IPS-18a (cell line): ENCODE measurements around the gene MAST2.

Experiments used
- H3K27ac ChIP-seq: one replicate; pipeline ENCODE4 v1.5.1; 2013; ENCODE audit warnings: low read length
- H3K27me3 ChIP-seq: one replicate; pipeline ENCODE4 v1.6.1; 2013; ENCODE audit warnings: mild to moderate bottlenecking, low read length; ENCODE audit not compliant: control insufficient read depth, insufficient read depth
- H3K36me3 ChIP-seq: one replicate; pipeline ENCODE4 v1.6.1; 2013; ENCODE audit warnings: low read depth, low read length; ENCODE audit not compliant: control insufficient read depth
- H3K4me1 ChIP-seq: one replicate; pipeline ENCODE4 v1.6.1; 2013; ENCODE audit warnings: low read depth, low read length; ENCODE audit not compliant: control insufficient read depth
- H3K4me3 ChIP-seq: one replicate; pipeline ENCODE4 v1.5.1; 2013; ENCODE audit warnings: low read length
- H3K9ac ChIP-seq: one replicate; pipeline ENCODE4 v1.6.1; 2013; ENCODE audit warnings: mild to moderate bottlenecking, low read length, moderate library complexity
- H3K9me3 ChIP-seq: one replicate; pipeline ENCODE4 v1.6.1; 2013; ENCODE audit warnings: low read depth, low read length; ENCODE audit not compliant: control insufficient read depth

The MAST2 gene

DNA sequence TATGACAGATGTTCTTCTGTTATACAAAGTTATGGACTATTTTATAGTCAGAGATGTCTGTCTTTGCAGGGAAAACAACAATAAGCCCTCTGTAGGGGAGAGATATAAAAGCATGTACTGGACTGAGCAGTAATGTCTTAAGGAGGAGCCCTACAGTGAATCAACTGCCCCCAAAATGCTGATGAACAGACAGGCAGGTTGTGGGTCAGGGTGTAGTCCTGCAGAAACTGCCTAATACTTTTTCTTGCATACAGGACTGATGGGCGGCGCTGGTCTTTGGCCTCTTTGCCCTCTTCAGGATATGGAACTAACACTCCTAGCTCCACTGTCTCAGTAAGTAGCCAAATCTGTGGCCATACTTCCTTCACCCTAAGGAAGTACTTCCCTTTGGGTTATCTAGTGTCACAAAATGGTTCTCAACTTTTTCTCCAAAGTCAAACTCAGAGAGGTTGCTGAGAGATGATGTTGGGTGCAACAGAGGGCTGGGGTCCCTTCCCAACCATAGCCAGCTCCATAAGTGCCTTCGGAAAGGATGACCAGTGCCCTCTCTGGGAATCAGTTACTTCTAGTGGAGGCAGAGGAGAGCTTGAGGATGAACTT, 199.2 kb downstream of the MAST2 start:
- H3K36me3 ChIP-seq, result peaks cover 18% of the 10 kb centered on the region
- no peak overlapping the region for H3K9ac ChIP-seq
- H3K4me1 ChIP-seq, result peaks cover 8% of the 10 kb centered on the region
- no peaks in the 10 kb centered on the region for H3K9me3 ChIP-seq
- no peaks in the 10 kb centered on the region for H3K27me3 ChIP-seq
- no peak overlapping the region for H3K27ac ChIP-seq
- no peak overlapping the region for H3K4me3 ChIP-seq

DNA sequence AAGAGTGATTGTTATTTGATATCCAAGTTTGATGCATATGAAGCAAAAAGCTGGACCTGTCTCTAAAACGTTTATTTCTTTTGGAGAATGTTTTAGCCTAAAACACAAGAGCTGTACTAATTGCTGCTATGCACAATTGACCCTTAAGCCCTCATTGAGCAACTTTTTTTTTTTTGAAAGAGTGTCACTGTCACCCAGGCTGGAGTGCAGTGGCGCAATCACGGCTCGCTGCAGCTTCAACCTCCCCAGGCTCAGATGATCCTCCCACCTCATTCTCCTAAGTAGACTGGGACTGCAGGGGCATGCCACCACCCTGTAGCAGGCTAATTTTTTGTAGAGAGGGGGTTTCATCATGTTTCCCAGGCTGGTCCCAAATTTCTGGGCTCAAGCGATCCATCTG, 199.9 kb downstream of the MAST2 start:
- no peaks in the 10 kb centered on the region for H3K27me3 ChIP-seq
- H3K4me1 ChIP-seq, result peaks cover 8% of the 10 kb centered on the region
- H3K4me3 ChIP-seq, result no peak overlapping the region
- H3K27ac ChIP-seq, result no peak overlapping the region
- no peak overlapping the region for H3K9ac ChIP-seq
- H3K36me3 ChIP-seq, result peaks cover 25% of the 10 kb centered on the region
- H3K9me3 ChIP-seq, result no peaks in the 10 kb centered on the region

DNA sequence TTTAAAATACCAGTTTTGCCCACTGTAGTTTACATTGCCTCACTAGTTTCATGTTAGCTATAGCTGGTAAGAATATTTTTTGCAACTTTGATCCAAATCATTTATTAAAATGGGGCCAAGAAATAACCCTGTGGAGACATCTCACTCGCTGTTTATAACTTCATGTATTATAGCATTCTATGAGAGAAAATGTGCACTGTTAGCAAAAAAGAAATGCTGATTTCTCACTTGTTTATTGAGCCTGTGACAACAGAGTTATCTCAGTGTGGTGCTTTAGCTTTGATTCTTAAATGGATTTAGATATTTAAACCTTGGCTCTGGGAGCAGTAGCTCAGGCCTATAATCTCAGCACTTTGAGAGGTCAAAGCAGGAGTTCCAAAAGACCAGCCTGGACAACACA, 201.1 kb downstream of the MAST2 start:
- Histone ChIP-seq H3K4me1 (peaks cover 8% of the 10 kb centered on the region), H3K4me3 (no peak overlapping the region), H3K27ac (no peak overlapping the region), H3K9ac (no peak overlapping the region), H3K9me3 (no peaks in the 10 kb centered on the region), H3K36me3 (peaks cover 34% of the 10 kb centered on the region), H3K27me3 (no peaks in the 10 kb centered on the region)

DNA sequence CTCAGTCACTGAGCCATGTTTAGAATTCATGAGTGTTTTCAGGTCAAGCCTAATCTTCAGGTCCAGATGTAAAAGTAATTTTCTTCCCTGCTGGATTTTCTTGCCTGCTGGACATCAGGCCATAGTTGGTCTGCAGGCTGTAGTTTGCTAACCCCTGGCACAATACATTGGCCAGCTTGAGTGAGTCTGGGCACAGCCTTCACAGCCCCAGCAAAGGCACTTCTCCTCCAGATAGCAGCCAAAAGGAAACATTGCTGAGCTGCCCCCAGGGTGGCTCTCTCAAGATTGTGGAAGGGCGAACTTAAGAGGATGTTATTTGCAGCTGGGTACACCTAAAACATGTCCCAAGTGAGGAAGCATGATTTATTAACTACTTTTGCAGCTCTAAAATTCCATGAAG, 202.2 kb downstream of the MAST2 start:
- H3K4me1 ChIP-seq, result peaks cover 8% of the 10 kb centered on the region
- H3K9me3 ChIP-seq, result no peaks in the 10 kb centered on the region
- peaks cover 42% of the 10 kb centered on the region for H3K36me3 ChIP-seq
- H3K4me3 ChIP-seq, result no peak overlapping the region
- H3K27me3 ChIP-seq, result no peaks in the 10 kb centered on the region
- no peak overlapping the region for H3K27ac ChIP-seq
- H3K9ac ChIP-seq, result no peak overlapping the region

DNA sequence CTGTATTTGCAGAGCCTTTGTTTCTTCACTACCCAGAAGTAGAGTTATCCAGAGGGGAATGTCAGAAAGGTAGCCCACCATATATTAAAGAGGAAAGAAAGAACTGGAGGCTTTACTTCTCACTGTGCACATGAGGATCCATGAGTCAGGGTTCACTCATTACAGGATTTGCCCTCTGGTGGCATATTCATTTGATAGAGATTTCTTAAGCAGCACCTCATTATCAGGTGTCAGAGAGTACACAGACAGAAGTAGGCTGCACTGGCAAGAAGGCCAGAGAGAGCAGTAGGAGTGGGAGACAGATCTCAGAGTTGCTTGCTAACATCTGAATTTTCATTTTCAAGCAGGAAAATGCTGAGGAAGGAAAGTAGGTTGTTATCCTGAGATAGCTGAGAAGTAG, 205.2 kb downstream of the MAST2 start:
- Histone ChIP-seq H3K9me3 (no peaks in the 10 kb centered on the region), H3K4me1 (no peaks in the 10 kb centered on the region), H3K27ac (no peak overlapping the region), H3K4me3 (no peak overlapping the region), H3K9ac (no peak overlapping the region), H3K27me3 (no peaks in the 10 kb centered on the region), H3K36me3 (peaks cover 52% of the 10 kb centered on the region)

DNA sequence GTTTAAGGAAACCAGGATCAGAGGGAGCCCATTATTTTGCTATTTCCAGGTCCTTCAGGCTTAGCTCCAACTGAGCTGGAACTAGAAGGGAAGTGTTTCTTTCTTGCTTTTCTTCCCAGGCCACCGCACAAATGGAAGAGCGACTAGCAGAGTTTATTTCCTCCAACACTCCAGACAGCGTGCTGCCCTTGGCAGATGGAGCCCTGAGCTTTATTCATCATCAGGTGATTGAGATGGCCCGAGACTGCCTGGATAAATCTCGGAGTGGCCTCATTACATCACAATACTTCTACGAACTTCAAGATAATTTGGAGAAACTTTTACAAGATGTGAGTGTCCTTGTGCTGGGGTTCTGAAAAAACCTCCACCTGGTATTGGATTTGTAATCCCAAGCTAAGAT, 207.2 kb downstream of the MAST2 start:
- Histone ChIP-seq H3K27me3 (no peaks in the 10 kb centered on the region), H3K9ac (no peak overlapping the region), H3K4me3 (no peak overlapping the region), H3K9me3 (no peaks in the 10 kb centered on the region), H3K4me1 (no peaks in the 10 kb centered on the region), H3K36me3 (peaks cover 52% of the 10 kb centered on the region), H3K27ac (no peak overlapping the region)

DNA sequence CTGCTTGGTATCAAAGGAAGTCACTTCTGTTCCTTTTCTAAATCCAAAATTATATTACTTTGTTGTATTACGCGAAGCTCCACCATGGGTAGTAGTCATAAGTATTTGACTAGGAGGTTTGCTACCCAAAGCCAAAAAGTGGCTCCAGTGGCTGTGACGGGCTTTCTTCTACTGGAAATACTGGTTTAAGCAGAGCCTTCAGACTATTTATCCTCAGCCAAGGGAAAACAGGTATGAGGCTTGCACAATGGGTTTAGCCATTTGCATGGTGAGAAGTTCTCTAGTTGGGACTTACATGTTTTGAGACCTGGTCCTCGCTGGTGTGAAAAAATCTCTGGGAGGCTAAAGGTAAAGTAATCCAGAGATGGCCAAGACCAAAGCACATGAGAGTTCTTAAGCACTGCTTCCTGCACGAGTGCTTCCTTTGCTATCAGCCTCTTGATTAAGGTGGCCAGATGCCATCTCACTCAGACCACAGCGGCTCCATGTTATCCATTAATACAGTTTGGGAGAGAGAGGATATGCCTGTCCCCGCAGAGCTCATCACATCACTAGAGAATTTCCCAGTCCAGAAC, 207.8 kb downstream of the MAST2 start:
- no peak overlapping the region for H3K27ac ChIP-seq
- H3K36me3 ChIP-seq, result peaks cover 48% of the 10 kb centered on the region
- no peaks in the 10 kb centered on the region for H3K27me3 ChIP-seq
- H3K4me3 ChIP-seq, result no peak overlapping the region
- H3K9ac ChIP-seq, result no peak overlapping the region
- no peaks in the 10 kb centered on the region for H3K9me3 ChIP-seq
- H3K4me1 ChIP-seq, result no peaks in the 10 kb centered on the region

DNA sequence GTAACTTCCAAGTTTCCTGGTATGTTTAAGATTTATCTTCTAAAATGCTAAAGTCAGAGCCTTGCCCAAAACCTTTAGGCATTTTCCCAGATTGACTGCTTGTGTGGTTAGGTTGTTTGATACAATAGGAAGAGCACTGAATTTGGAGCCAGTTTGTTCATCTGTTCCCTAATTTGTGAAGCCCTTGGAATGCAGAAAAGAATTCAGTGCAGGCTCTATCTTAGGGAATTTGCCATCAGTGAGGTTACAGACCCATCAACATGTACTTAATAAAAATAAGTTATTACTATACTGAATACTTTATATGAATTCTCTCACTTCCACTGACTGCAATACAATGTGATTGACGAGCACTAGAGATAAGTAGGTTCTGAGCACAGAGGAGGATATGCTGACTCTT, 208.8 kb downstream of the MAST2 start:
- Histone ChIP-seq H3K36me3 (peaks cover 38% of the 10 kb centered on the region), H3K4me1 (no peaks in the 10 kb centered on the region), H3K9me3 (no peaks in the 10 kb centered on the region)

DNA sequence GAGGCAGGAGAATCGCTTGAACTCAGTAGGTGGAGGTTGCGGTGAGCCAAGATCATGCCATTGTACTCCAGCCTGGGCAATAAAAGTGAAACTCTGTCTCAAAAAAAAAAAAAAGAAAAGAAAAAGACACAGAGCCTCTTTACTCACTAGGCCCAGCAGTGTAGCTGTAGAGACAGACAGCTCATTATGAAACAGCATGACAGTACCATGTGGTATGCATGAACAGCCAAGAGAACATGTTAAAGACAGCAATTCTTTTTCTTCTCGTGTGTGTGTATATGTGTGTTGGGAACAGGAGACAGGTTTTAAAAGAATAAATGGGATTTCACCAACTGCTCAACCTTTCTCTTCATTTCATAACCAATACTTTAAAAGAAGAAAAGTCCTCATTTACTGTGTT, 210.2 kb downstream of the MAST2 start:
- Histone ChIP-seq H3K4me1 (no peaks in the 10 kb centered on the region), H3K27ac (no peak overlapping the region), H3K9me3 (no peaks in the 10 kb centered on the region), H3K36me3 (peaks cover 25% of the 10 kb centered on the region), H3K27me3 (no peaks in the 10 kb centered on the region), H3K9ac (no peak overlapping the region), H3K4me3 (no peak overlapping the region)

More for the DNA sequence above, 208.8 kb downstream of the MAST2 start:
- H3K27me3 ChIP-seq, result no peaks in the 10 kb centered on the region
- H3K4me3 ChIP-seq, result no peak overlapping the region
- no peak overlapping the region for H3K27ac ChIP-seq
- H3K9ac ChIP-seq, result no peak overlapping the region

DNA sequence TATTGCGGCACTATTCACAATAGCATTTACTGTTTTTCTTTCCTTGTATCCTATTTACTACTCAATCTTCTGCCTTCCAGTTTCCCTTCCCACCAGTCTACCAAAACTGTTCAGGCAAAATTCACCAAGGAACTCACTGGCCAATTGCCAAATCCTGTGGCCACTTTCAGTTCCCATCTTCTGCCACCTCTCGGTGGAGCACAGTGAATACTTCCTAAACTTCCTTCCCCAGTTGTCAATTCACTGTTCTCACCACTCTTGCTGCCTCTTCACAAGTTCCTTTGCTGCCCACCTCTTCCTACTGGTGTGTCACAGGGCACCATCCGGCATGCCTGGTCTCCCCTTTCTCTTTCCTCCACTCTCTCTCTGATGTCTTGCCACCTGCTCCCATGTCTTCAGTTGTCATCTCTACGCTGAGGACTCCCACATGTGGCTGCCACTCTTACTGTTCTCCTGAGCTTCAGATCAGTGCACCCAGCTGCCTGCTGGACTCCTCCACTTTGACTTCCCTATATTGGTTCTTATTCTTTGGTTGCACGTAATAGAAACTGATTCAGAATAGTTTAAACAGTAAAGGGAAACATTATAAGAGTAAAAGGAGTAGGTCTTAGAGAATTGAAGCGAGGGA, 214.6 kb downstream of the MAST2 start:
- no peaks in the 10 kb centered on the region for H3K4me1 ChIP-seq
- no peak overlapping the region for H3K4me3 ChIP-seq
- H3K36me3 ChIP-seq, result peaks cover 11% of the 10 kb centered on the region
- no peak overlapping the region for H3K27ac ChIP-seq
- H3K9me3 ChIP-seq, result no peaks in the 10 kb centered on the region
- no peak overlapping the region for H3K9ac ChIP-seq
- H3K27me3 ChIP-seq, result no peaks in the 10 kb centered on the region

DNA sequence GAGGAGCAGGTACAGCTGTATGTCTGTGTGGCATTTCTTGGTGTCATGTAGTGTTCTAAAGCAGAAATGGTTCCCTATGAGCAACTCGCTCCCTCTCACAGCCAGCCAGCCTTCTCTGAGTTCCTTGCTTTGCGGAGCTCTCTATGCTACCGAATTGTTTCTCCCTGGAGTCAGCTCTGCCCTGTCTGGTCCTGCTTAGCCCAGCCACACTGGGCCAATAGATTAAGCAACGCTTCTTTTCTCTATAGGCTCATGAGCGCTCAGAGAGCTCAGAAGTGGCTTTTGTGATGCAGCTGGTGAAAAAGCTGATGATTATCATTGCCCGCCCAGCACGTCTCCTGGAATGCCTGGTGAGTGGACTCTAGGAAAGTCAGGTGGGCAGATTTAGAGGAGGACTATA, 215.9 kb downstream of the MAST2 start:
- no peak overlapping the region for H3K27ac ChIP-seq

DNA sequence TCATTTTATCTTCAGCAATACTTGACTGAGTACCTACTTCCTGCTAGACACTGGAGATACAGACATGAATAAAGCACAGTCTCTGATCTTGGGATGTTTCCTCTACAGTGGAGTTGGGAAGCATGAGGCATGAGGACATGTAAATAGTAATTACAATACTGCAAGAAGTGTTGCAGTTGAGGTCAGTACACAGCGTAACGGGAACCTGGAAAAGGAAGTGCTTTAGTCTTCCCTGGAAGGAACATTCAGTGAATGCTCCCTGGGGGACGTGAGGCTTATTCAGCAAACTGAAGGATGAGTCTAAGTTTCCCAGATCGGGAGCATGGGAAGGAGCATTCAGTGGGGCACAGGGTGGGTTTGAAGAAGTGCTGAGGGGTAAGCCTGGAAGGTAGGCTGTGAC, 216.6 kb downstream of the MAST2 start:
- peaks cover 20% of the 10 kb centered on the region for H3K36me3 ChIP-seq
- no peak overlapping the region for H3K9ac ChIP-seq
- no peaks in the 10 kb centered on the region for H3K9me3 ChIP-seq
- H3K27me3 ChIP-seq, result no peaks in the 10 kb centered on the region
- H3K4me1 ChIP-seq, result no peaks in the 10 kb centered on the region
- H3K27ac ChIP-seq, result no peak overlapping the region
- no peak overlapping the region for H3K4me3 ChIP-seq

More for the DNA sequence above, 215.9 kb downstream of the MAST2 start:
- Histone ChIP-seq H3K9ac (no peak overlapping the region), H3K36me3 (peaks cover 19% of the 10 kb centered on the region), H3K27me3 (no peaks in the 10 kb centered on the region), H3K4me3 (no peak overlapping the region), H3K4me1 (no peaks in the 10 kb centered on the region), H3K9me3 (no peaks in the 10 kb centered on the region)
